BE2C (cell line): ENCODE data around the gene BCKDHA.
"Not testable (repeated sequence)": the region's sequence is repeated elsewhere in the genome, so short reads cannot be mapped to it uniquely, and the experiment has no call there.

Source experiments
- DNase-seq: peaks from one replicate; pipeline ENCODE4 v3.0.0-alpha.2; 2020
- H3K27me3 ChIP-seq: fragments of 250-450 bp; sonication (Bioruptor Pico); 2 replicates; pipeline ENCODE4 v1.5.1; 2020; ENCODE audit warnings: mild to moderate bottlenecking
- H3K36me3 ChIP-seq: fragments of 250-450 bp; sonication (Bioruptor Pico); 2 replicates; pipeline ENCODE4 v1.5.1; 2020; ENCODE audit warnings: mild to moderate bottlenecking
- H3K4me1 ChIP-seq: fragments of 250-450 bp; sonication (Bioruptor Pico); 2 replicates; pipeline ENCODE4 v1.5.1; 2020
- H3K4me3 ChIP-seq: 2 replicates; pipeline ENCODE4 v1.5.1; 2011; ENCODE audit warnings: low read depth, low read length
- H3K9me3 ChIP-seq: fragments of 250-450 bp; sonication (Bioruptor Pico); 2 replicates; pipeline ENCODE4 v1.5.1; 2020
- TF ChIP-seq, protein P1 (sequence below): IDR thresholded peaks from 2 replicates; pipeline ENCODE4 v1.5.1; 2012; ENCODE audit warnings: mild to moderate bottlenecking, low read depth, low read length

BCKDHA gene

DNA sequence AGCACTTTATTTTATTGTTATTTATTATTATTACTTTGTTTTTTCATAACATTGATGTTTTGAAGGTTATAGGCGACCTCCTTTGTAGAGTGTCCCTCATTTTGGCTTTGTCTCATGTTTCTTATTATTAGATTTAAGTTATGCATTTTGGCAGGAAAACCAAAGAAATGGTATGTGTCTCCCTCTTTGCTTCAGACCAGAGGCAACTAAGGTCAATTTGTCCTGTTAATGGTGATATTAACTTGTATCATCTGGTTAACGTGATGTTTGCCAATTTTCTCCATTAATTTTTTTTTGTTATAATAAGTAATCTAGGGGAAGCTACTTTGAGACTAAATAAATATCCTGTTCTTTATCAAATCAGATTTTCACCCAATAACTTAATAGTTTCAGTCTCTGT lies 25.1 kb upstream of the BCKDHA start:
- Histone ChIP-seq H3K4me1 (peaks cover 15% of the 10 kb centered on the region), H3K4me3 (no peak overlapping the region), H3K9me3 (no peaks in the 10 kb centered on the region), H3K27me3 (no peaks in the 10 kb centered on the region), H3K36me3 (no peaks in the 10 kb centered on the region)
- no peak for DNase-seq
- TF ChIP-seq, protein P1, sequence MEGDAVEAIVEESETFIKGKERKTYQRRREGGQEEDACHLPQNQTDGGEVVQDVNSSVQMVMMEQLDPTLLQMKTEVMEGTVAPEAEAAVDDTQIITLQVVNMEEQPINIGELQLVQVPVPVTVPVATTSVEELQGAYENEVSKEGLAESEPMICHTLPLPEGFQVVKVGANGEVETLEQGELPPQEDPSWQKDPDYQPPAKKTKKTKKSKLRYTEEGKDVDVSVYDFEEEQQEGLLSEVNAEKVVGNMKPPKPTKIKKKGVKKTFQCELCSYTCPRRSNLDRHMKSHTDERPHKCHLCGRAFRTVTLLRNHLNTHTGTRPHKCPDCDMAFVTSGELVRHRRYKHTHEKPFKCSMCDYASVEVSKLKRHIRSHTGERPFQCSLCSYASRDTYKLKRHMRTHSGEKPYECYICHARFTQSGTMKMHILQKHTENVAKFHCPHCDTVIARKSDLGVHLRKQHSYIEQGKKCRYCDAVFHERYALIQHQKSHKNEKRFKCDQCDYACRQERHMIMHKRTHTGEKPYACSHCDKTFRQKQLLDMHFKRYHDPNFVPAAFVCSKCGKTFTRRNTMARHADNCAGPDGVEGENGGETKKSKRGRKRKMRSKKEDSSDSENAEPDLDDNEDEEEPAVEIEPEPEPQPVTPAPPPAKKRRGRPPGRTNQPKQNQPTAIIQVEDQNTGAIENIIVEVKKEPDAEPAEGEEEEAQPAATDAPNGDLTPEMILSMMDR: no peak

DNA sequence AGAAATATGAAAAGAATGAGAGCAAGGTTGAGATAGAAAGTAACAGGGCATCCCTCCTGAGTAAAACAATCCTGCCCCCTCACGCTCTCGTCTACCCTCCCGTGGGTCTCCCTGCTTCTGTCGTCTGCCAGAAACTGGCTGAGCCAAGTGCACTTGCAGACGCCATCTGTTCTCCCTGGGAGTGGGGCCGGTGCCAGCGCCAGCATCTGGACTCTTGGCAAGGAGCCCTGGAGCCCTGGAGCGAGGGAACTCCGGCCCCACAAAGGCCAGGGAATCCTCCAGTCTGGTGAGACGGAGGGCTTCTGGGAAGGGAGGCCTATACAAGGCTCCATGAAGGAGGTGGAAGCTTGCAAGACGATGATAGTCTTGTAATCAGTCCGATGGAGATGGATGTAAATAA lies 23.6 kb upstream of the BCKDHA start:
- DNase-seq: peak; percentile 97
- H3K36me3 ChIP-seq: no peaks in the 10 kb centered on the region
- no peaks in the 10 kb centered on the region for H3K27me3 ChIP-seq
- TF ChIP-seq, protein P1: no peak
- H3K4me3 ChIP-seq: no peak overlapping the region
- H3K9me3 ChIP-seq: no peaks in the 10 kb centered on the region
- peaks cover 15% of the 10 kb centered on the region for H3K4me1 ChIP-seq

DNA sequence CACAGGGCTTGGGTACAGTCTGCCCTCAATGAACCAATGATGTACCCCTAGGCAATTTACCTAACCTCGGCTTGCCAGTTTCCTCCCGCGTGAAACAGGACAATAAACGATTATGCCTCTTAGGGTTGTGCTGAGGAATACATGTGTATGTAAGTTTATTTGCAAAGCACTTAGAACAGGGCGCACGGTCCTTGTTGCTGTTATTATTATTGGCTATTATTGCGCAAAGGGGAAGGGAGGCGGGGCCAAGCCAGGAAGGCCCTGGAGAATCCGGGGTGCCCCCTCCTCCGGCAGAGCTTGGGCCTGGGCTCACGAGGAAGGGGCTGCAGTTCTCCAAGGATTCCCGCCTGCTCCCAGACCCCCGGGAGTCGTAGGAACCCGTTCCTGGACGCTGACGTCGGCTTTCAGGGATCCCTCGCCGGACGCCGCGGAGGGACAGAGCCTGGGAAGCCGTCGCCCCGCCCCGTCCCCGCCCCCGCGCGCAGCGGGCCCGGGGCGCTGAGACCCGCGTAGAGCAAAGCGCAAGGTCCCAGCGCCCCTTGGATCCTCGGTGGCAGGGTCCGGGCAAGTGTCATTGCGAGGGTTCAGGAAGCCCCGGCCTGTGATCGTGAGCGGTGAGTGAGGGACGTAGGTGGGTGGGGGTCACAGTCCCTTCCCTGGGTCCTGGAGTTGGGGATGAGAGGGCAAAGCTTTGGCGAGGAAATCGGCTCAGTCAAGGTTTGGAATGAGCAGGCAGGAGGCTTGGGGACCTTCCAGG lies 21.2 kb upstream of the BCKDHA start, which contains the start of gene TMEM91:
TMEM91 (plus strand) TSS at position 293 of the 757 bp plus-strand sequence. CDS start 1,777 bp downstream, outside the sequence.
- no peaks in the 10 kb centered on the region for H3K36me3 ChIP-seq
- no peaks in the 10 kb centered on the region for H3K27me3 ChIP-seq
- DNase-seq: peak; percentile 51
- H3K9me3 ChIP-seq: no peaks in the 10 kb centered on the region
- H3K4me3 ChIP-seq: peak within 1 kb of the TSS; percentile 58
- TF ChIP-seq, protein P1: no peak
- peaks cover 19% of the 10 kb centered on the region for H3K4me1 ChIP-seq

DNA sequence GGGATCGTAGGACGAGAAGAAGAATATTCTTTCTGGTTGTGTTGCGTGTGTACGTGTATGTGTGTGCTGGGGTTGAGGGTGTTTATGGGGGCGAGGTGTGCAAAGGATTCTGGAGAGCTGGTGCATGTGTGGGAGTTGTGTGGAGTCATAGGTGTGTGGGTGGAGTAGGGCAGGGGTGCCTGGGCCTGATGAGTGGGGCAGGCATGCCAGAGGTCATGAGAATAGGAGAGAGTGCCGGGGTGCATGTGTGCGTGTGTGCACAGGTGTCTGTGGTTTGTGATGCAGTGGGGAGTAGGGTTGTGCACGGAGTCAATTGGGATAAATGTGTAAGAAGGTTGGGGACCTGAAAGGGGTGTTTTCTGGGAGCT lies 20.6 kb upstream of the BCKDHA start:
- peaks cover 19% of the 10 kb centered on the region for H3K4me1 ChIP-seq
- no peaks in the 10 kb centered on the region for H3K27me3 ChIP-seq
- peak overlapping the region; percentile 58 for H3K4me3 ChIP-seq
- no peak for DNase-seq
- TF ChIP-seq, protein P1: no peak
- no peaks in the 10 kb centered on the region for H3K36me3 ChIP-seq
- no peaks in the 10 kb centered on the region for H3K9me3 ChIP-seq

DNA sequence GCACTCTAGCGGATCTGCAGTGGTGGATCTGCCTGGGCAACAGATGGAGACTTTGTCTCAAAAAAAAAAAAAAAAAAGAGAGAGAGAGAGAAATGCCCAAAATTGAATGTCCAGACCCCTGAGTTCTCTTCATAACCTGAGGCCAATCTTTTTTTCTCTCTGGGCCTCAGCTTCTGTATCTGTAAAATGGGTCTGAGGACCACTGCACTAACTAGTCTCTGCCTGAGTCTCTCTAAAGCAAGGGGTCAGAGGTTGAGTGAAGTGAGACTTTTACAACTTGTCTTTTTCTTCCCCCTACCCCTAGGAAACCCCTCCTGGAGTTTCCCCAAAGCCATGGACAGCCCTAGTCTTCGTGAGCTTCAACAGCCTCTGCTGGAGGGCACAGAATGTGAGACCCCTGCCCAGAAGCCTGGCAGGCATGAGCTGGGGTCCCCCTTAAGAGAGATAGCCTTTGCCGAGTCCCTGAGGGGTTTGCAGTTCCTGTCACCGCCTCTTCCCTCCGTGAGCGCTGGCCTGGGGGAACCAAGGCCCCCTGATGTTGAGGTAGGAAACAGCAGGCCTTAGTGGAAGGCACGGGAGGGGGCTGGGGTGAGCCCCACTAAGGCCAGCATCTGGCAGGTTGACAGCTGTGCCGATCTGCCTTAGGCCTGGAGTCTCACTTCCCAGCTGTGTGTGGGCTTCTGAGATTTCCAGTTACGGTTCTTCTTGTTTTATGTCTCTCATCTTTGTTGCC lies 19.5 kb upstream of the BCKDHA start:
- H3K9me3 ChIP-seq: no peaks in the 10 kb centered on the region
- H3K36me3 ChIP-seq: no peaks in the 10 kb centered on the region
- TF ChIP-seq, protein P1: peak; percentile 50
- H3K4me3 ChIP-seq: no peak overlapping the region
- peaks cover 19% of the 10 kb centered on the region for H3K4me1 ChIP-seq
- no peaks in the 10 kb centered on the region for H3K27me3 ChIP-seq
- DNase-seq: peak; percentile 73

DNA sequence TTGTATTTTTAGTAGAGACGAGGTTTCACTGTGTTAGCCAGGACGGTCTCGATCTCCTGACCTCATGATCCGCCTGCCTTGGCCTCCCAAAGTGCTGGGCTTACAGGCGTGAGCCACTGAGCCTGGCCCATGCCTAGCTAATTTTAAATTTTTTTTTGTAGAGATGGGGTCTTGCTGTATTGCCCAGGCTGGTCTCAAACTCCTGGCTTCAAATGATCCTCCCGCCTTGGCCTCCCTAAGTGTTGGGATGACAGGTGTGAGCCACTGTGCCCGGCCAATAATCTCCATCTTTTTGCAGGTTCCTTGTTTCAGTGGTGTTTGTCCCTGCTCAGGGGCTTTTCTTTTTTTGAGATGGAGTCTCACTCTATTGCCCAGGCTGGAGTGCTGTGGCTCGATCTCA lies 16.1 kb upstream of the BCKDHA start:
- not testable (repeated sequence) for DNase-seq, H3K36me3 ChIP-seq, H3K4me1 ChIP-seq, H3K27me3 ChIP-seq, H3K4me3 ChIP-seq, H3K9me3 ChIP-seq
